Ovary (tissue), 9 donors: ENCODE measurements around the gene CLSTN1. TPM values are rescaled to one million over a fixed set of nuclear protein-coding genes. Genes with fewer than 3 reads are reported as not detected.
"Not testable (repeated sequence)": the region's sequence is repeated elsewhere in the genome, so short reads cannot be mapped to it uniquely, and the experiment has no call there.

Experiments
- DNase-seq, 5 donors: peaks; one replicate each; pipeline ENCODE4 v3.0.0-alpha.2; 2019 to 2020
- H3K27ac ChIP-seq, 2 donors: fragments of 200-600 bp; one replicate each; pipeline versions ENCODE4 v1.5.1 to v1.8.0; 2019 to 2022
- H3K27me3 ChIP-seq: fragments of 200-600 bp; one replicate; pipeline ENCODE4 v1.8.0; 2022
- H3K36me3 ChIP-seq: fragments of 200-600 bp; sonication (generic); one replicate; pipeline ENCODE4 v1.5.1; 2019
- H3K4me1 ChIP-seq: one replicate; pipeline ENCODE4 v1.8.1; 2013; ENCODE audit warnings: mild to moderate bottlenecking, moderate library complexity; ENCODE audit not compliant: insufficient read depth
- H3K4me3 ChIP-seq: fragments of 200-600 bp; sonication (generic); one replicate; pipeline ENCODE4 v1.5.1; 2017
- H3K9me3 ChIP-seq, 2 donors: fragments of 200-600 bp in 1 of 2; sonication (generic) in 1 of 2; one replicate each; pipeline versions ENCODE4 v1.5.1 to v1.8.1; 2013 to 2019; ENCODE audit warnings: mild to moderate bottlenecking in 1 of 2, moderate library complexity in 1 of 2
- CTCF ChIP-seq, 3 donors: fragments of 450-650 bp in 2 of 3; fragments of 200-600 bp in 1 of 3; IDR thresholded peaks; one replicate each; pipeline versions ENCODE4 v1.5.1 to v1.8.0; 2016 to 2022; ENCODE audit warnings: antibody characterized with exemption in 3 of 3, mild to moderate bottlenecking in 1 of 3
- EP300 ChIP-seq: sonication (generic); formaldehyde crosslinking; IDR thresholded peaks from one replicate; pipeline ENCODE4 v1.6.1; 2017; ENCODE audit warnings: antibody characterized with exemption
- POLR2A ChIP-seq: fragments of 450-650 bp; IDR thresholded peaks from one replicate; pipeline ENCODE4 v1.6.1; 2017; ENCODE audit warnings: antibody characterized with exemption, mild to moderate bottlenecking, moderate library complexity
- WGBS, 3 donors: extraction: QIAGEN DNeasy Blood & Tissue Kit in 1 of 3; methylation state at CpG; one replicate each; pipeline versions ENCODE4 v1.1.5 to v1.1.7; 2013 to 2017; 5-methylcytosine and 5-hydroxymethylcytosine counted together
- intact Hi-C, 4 donors: fragments of 100-400 bp; cut with DNase I; formaldehyde crosslinking; loops; one replicate each; pipeline versions ENCODE4 v1.11.0 to v1.15.1; 2022 to 2023
- polyA plus RNA-seq, 2 donors: library from polyadenylated mRNA; stranded (reverse); fragments of 200-250 nt in 1 of 2; fragments of 350-450 nt in 1 of 2; fragmentation: Illumina TruSeq in 1 of 2; extraction: RNeasy Lipid Tissue Mini Kit (QIAGEN cat#74804) in 1 of 2; gene quantifications; one replicate each; pipeline ENCODE4 v1.2.3, GENCODE V29; 2013 to 2014
- total RNA-seq, 7 donors: library from RNA; depleted of rRNA in 2 of 7; stranded (reverse); fragments of >200 nt in 2 of 7; fragmentation: NEBNext Ultra II Directional in 3 of 7; extraction: Animal tissue kit (Norgen Biotek cat#: 25700) in 3 of 7; gene quantifications; one replicate each; pipeline versions ENCODE4 v1.1.0 to v1.2.4, GENCODE V29; 2016 to 2023
- donor health status: DM: no; HTN: no; CAD: no; lungs with moderate emphysema.
- donor health status: DM: no; HTN: no; CAD: no.
- donor health status: Bipolar disorder and iron deficiency.
- donor health status: DM: yes; HTN: yes; CAD: no.
- donor health status: DM: no; HTN: no; CAD: no.
- donor health status: DM: yes; HTN: yes; CAD: no.

CLSTN1 gene
- total and polyA plus RNA-seq, 9 donors = 70.5 to 145 (median 114) TPM

GRCh38 chr1:9793291-9793690, 30.5 kb downstream of the CLSTN1 start:
- TF ChIP-seq CTCF (IDR thresholded peaks at IDR 0.05) (no peak), POLR2A (no peak), EP300 (no peak)
- intact Hi-C loops = no loop called here
- H3K27ac ChIP-seq = no peak overlapping the region
- WGBS, 3 donors = 88 to 91% (median 89%) methylated on average over 15 of the region's 15 CpGs
- no peak for DNase-seq
- no peak overlapping the region for H3K4me3 ChIP-seq
- peaks cover 12% of the 10 kb centered on the region for H3K4me1 ChIP-seq
- H3K27me3 ChIP-seq = no peaks in the 10 kb centered on the region
- H3K36me3 ChIP-seq = no peaks in the 10 kb centered on the region
- no peaks in the 10 kb centered on the region for H3K9me3 ChIP-seq

GRCh38 chr1:9792156-9793042, 31.4 kb downstream of the CLSTN1 start:
- Histone ChIP-seq H3K4me3 (no peak overlapping the region), H3K4me1 (peaks cover 12% of the 10 kb centered on the region), H3K36me3 (no peaks in the 10 kb centered on the region), H3K9me3 (no peaks in the 10 kb centered on the region), H3K27me3 (no peaks in the 10 kb centered on the region), H3K27ac (no peak overlapping the region)
- no peak for TF ChIP-seq POLR2A
- no peak for TF ChIP-seq EP300
- TF ChIP-seq CTCF (IDR thresholded peaks at IDR 0.05) = no peak
- 52 to 60% (median 55%) methylated on average over 14 of the region's 14 CpGs for WGBS, 3 donors
- DNase-seq = peak in 1 of 5 donors; percentile 34
- intact Hi-C loops = no loop called here

- not testable (repeated sequence) for H3K27me3 ChIP-seq, H3K4me3 ChIP-seq, H3K36me3 ChIP-seq, H3K27ac ChIP-seq, H3K9me3 ChIP-seq, DNase-seq, H3K4me1 ChIP-seq
- 93 to 97% (median 97%) methylated on average over 4 of the region's 4 CpGs for WGBS, 3 donors
- intact Hi-C loops = loop anchor here in 1 of 4 donors (10.0 kb wide), 1 partner anchor 75 kb away; no protein-coding TSS in a partner anchor
Observed at GRCh38 chr1:9789700-9790099, 34.1 kb downstream of the CLSTN1 start.

- Histone ChIP-seq H3K27ac (no peak overlapping the region), H3K4me3 (no peak overlapping the region), H3K9me3 (no peaks in the 10 kb centered on the region), H3K4me1 (peaks cover 5% of the 10 kb centered on the region), H3K27me3 (no peaks in the 10 kb centered on the region), H3K36me3 (no peaks in the 10 kb centered on the region)
- WGBS, 3 donors = 94 to 97% (median 95%) methylated on average over 8 of the region's 8 CpGs
- intact Hi-C loops = loop anchor here in 1 of 4 donors (10.0 kb wide), 1 partner anchor 77 kb away; no protein-coding TSS in a partner anchor
- no peak for DNase-seq
- TF ChIP-seq POLR2A = no peak
Observed at GRCh38 chr1:9787702-9788101, 36.1 kb downstream of the CLSTN1 start.

GRCh38 chr1:9785406-9785805, 38.4 kb downstream of the CLSTN1 start:
- H3K4me3 ChIP-seq = no peak overlapping the region
- no peak overlapping the region for H3K27ac ChIP-seq
- WGBS, 3 donors = 58 to 78% (median 64%) methylated on average over 6 of the region's 6 CpGs
- DNase-seq = no peak
- no peaks in the 10 kb centered on the region for H3K36me3 ChIP-seq
- no peaks in the 10 kb centered on the region for H3K27me3 ChIP-seq
- H3K4me1 ChIP-seq = no peaks in the 10 kb centered on the region
- H3K9me3 ChIP-seq = no peaks in the 10 kb centered on the region
- no peak for TF ChIP-seq POLR2A
- TF ChIP-seq CTCF (IDR thresholded peaks at IDR 0.05) = no peak
- no peak for TF ChIP-seq EP300
- intact Hi-C loops = loop anchor here in 2 of 4 donors (2.0 to 10.0 kb wide), 2 partner anchors 79 to 81 kb away; no protein-coding TSS in a partner anchor
